Vagina (tissue), 2 donors: ENCODE data around the gene PRF1.

ENCODE experiments used
- CTCF ChIP-seq, 3 experiments: fragments of 450-650 bp in 2 of 3; fragments of 200-600 bp in 1 of 3; sonication (generic) in 1 of 3; IDR thresholded peaks; one replicate each; pipeline ENCODE4 v1.5.1; 2017 to 2019; ENCODE audit warnings: antibody characterized with exemption in 3 of 3, mild to moderate bottlenecking in 2 of 3, moderate library complexity in 2 of 3
- POLR2A ChIP-seq, 2 donors: fragments of 450-650 bp; IDR thresholded peaks; one replicate each; pipeline ENCODE4 v1.6.1; 2017; ENCODE audit warnings: antibody characterized with exemption in 2 of 2, mild to moderate bottlenecking in 2 of 2, moderate library complexity in 2 of 2

DNA sequence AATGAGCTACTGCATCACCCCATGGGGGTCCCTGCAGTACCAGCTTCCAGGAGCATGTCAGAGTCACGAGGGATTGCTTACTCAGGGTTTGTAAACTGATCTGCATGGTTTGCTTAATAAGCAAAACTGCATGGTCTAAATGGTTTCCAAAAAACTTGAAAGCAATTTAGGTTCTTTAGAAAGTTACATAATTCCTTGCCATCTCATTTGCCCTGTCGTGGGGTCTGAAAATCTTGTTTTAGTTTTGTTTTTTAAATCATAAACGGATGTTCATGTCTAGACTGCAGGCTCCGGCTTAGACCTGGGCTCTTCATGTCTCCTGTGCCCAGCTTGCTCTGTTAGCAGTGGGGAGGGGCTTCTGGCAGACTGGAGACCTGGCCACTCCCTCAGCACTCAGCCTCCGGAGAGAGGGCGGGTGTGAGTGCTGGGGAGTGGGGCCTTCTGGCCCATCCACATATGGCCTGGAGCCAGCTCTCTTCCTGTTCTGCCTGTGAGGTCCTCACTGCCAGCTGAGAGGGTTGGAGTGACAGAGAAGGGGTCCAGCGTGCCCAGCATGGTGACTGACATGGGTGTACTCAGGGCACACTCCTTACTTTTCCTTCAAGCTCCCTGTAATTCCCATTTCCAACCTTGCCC lies 17.5 kb downstream of the PRF1 start:
- TF ChIP-seq CTCF (IDR thresholded peaks at IDR 0.05) (no peak), POLR2A (IDR thresholded peaks at IDR 0.05) (no peak)
